IMR-90 (cell line): ENCODE results near the gene IRF2BP2.

Experiments
- BHLHE40 ChIP-seq: fragments of 150-350 bp; IDR thresholded peaks from 2 replicates; pipeline ENCODE4 v1.6.1; 2016; ENCODE audit warnings: mild to moderate bottlenecking, low read depth, low read length
- CEBPB ChIP-seq: IDR thresholded peaks from 2 replicates; pipeline ENCODE4 v1.6.1; 2012; ENCODE audit warnings: low read depth, low read length, improper control_type of control experiment
- MAFK ChIP-seq: IDR thresholded peaks from 2 replicates; pipeline ENCODE4 v1.6.1; 2012; ENCODE audit warnings: low read depth, low read length, improper control_type of control experiment
- MXI1 ChIP-seq: IDR thresholded peaks from 2 replicates; pipeline ENCODE4 v1.6.1; 2012; ENCODE audit warnings: low read depth, mild to moderate bottlenecking, low read length, moderate library complexity, borderline replicate concordance
- NFE2L2 ChIP-seq: fragments of 150-350 bp; IDR thresholded peaks from 2 replicates; pipeline ENCODE4 v1.6.1; 2016; ENCODE audit warnings: low read depth, mild to moderate bottlenecking, low read length
- POLR2A ChIP-seq: IDR thresholded peaks from 2 replicates; pipeline ENCODE4 v1.6.1; 2012; ENCODE audit warnings: mild to moderate bottlenecking, low read depth, low read length
- RAD21 ChIP-seq: IDR thresholded peaks from 2 replicates; pipeline ENCODE4 v1.6.1; 2012; ENCODE audit warnings: low read length, improper control_type of control experiment
- RFX5 ChIP-seq: IDR thresholded peaks from 2 replicates; pipeline ENCODE4 v1.8.0; 2012; ENCODE audit warnings: low read depth, mild to moderate bottlenecking, low read length, moderate library complexity
- SMC3 ChIP-seq: fragments of 150-350 bp; IDR thresholded peaks from 2 replicates; pipeline ENCODE4 v1.6.1; 2016; ENCODE audit warnings: low read depth, mild to moderate bottlenecking, antibody characterized with exemption, low read length, moderate library complexity
- TF ChIP-seq, protein P1 (sequence below): conservative IDR thresholded peaks from 2 replicates; pipeline ENCODE4 v1.5.1; 2012; ENCODE audit warnings: mild to moderate bottlenecking, low read depth, low read length, improper control_type of control experiment
- TF ChIP-seq, protein P2 (sequence below): fragments of 150-350 bp; IDR thresholded peaks from 2 replicates; pipeline ENCODE4 v1.6.1; 2017; ENCODE audit warnings: mild to moderate bottlenecking, antibody characterized with exemption, low read length, low read depth

DNA sequence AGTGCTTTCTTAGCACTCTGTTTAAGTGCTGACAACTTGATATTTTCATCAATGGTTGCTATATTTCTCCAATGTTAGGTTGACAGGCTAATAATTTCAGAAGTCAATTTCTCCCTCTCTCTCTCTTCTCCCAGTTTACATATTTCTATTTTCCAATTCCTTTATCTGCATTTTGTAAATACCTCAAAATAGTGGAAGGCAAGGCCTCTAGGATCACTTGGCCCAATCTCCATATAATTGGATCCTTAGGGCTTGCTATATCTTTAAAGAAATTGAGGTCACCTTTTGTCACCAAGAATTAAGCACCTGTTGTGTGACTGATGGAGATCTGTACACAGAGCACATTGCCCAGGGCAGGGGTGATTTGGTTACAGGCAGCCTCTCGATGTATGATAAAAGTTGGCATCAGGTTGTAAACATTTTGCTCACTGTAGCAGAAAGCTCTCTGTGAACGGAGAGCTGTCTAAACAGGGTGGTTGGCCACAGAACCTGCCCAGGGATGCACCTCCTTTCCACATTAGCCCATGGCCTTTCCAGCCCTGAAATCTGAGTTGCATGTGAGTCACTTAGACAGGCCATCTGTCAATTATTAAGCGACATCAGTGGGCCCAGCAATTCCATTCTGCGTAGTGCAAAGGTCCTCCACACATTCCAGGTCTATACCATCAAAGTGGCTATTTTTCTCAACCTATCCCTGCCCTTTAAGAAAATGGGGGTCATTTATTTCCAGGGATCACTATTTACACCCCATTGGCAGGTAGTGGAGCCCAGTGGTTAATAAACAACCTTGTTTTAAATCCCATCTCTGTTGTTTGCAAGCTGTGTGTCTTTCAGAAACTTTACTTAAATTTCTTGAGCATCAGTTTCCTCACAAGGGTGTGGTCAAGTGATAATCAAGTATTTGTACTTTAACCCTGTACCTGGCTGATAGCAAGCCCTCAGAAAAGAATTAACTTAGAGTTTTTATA, 29.1 kb upstream of the IRF2BP2 start:
- TF ChIP-seq, protein P1, sequence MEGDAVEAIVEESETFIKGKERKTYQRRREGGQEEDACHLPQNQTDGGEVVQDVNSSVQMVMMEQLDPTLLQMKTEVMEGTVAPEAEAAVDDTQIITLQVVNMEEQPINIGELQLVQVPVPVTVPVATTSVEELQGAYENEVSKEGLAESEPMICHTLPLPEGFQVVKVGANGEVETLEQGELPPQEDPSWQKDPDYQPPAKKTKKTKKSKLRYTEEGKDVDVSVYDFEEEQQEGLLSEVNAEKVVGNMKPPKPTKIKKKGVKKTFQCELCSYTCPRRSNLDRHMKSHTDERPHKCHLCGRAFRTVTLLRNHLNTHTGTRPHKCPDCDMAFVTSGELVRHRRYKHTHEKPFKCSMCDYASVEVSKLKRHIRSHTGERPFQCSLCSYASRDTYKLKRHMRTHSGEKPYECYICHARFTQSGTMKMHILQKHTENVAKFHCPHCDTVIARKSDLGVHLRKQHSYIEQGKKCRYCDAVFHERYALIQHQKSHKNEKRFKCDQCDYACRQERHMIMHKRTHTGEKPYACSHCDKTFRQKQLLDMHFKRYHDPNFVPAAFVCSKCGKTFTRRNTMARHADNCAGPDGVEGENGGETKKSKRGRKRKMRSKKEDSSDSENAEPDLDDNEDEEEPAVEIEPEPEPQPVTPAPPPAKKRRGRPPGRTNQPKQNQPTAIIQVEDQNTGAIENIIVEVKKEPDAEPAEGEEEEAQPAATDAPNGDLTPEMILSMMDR, result no peak
- TF ChIP-seq RAD21 (no peak), RFX5 (no peak), SMC3 (no peak), BHLHE40 (no peak), MXI1 (no peak), POLR2A (no peak), NFE2L2 (no peak), MAFK (no peak), CEBPB (no peak)
- TF ChIP-seq, protein P2, sequence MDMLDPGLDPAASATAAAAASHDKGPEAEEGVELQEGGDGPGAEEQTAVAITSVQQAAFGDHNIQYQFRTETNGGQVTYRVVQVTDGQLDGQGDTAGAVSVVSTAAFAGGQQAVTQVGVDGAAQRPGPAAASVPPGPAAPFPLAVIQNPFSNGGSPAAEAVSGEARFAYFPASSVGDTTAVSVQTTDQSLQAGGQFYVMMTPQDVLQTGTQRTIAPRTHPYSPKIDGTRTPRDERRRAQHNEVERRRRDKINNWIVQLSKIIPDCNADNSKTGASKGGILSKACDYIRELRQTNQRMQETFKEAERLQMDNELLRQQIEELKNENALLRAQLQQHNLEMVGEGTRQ, result no peak
